Daoy (cell line): Measurements from ENCODE around the gene FLT3LG. TPM values are rescaled to one million over a fixed set of nuclear protein-coding genes. Genes with fewer than 3 reads are reported as not detected.

Source experiments
- DNase-seq: peaks from one replicate; pipeline ENCODE4 v3.0.0-alpha.2; 2015; ENCODE audit warnings: low read depth
- total RNA-seq: library from RNA; depleted of rRNA; stranded (reverse); fragments of >200 nt; shearing (Covaris generic); gene quantifications from 2 replicates; pipeline ENCODE4 v1.2.3, GENCODE V29; 2014; rRNA removed

Gene FLT3LG
- total RNA-seq, 1 experiment from 2014 or later = 1.5 TPM

DNA sequence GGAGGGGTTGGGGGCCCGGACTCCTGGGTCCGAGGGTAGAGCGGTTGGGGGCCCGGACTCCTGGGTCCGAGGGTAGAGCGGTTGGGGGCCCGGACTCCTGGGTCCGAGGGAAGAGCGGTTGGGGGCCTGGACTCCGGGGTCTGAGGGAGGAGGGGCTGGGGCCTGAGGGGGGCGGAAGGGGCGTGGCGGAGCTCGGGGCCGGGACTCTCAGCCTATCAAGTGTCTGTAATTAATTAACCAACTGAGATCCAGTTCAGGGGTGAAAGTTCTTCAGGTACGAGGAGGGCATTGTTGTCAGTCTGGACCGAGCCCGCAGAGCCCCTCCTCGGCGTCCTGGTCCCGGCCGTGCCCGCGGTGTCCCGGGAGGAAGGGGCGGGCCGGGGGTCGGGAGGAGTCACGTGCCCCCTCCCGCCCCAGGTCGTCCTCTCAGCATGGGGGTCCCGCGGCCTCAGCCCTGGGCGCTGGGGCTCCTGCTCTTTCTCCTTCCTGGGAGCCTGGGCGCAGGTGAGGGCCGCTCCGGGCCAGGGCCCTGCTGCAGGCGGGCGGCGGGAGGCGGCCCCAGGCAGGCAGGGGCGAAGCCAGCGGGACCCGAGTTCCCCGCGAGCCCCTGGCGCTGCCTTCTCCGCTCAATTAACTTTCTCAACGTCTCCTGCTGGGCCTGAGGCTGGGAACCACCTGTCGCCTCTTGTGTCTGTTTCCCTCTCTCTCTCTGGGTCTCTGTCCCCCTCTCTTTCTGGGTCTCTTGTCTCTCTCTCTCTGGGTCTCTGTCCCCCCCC lies 39.1 kb downstream of the FLT3LG start:
- DNase-seq = peak; percentile 51

DNA sequence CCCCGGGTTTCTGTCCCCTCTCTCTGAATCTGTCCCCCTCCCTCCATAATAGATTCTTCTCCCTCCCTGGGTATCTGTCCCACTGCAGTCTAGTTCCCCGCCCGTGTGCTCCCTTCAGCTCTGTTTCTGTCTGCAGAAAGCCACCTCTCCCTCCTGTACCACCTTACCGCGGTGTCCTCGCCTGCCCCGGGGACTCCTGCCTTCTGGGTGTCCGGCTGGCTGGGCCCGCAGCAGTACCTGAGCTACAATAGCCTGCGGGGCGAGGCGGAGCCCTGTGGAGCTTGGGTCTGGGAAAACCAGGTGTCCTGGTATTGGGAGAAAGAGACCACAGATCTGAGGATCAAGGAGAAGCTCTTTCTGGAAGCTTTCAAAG lies 39.7 kb downstream of the FLT3LG start:
- no peak for DNase-seq

DNA sequence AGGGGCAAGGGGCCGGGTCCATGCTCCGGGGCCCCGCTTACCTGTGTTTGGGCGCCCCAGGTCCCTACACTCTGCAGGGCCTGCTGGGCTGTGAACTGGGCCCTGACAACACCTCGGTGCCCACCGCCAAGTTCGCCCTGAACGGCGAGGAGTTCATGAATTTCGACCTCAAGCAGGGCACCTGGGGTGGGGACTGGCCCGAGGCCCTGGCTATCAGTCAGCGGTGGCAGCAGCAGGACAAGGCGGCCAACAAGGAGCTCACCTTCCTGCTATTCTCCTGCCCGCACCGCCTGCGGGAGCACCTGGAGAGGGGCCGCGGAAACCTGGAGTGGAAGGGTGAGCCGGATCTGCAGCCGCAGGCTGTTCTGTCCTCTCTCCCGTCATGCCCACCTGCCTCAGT lies 40.1 kb downstream of the FLT3LG start:
- no peak for DNase-seq

DNA sequence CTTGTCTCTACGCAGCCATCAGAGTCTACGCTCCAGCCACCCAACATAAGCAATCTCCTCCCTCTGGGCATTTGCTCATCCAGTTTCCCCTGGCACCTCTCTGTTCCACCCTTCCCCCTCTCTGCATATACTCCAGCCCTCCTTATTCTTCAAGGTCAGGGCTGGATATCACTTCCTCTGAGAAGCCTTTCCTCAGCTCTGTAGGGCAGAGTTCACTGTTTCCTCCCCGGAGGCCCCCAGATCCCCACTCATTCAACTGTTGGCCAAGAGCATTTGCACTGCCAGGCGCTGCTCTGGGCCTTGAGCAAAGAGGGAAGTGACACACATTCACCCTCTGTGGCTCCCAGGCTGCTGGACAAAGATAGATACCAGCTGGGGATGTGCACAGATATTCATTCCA lies 41.8 kb downstream of the FLT3LG start:
- DNase-seq = no peak

DNA sequence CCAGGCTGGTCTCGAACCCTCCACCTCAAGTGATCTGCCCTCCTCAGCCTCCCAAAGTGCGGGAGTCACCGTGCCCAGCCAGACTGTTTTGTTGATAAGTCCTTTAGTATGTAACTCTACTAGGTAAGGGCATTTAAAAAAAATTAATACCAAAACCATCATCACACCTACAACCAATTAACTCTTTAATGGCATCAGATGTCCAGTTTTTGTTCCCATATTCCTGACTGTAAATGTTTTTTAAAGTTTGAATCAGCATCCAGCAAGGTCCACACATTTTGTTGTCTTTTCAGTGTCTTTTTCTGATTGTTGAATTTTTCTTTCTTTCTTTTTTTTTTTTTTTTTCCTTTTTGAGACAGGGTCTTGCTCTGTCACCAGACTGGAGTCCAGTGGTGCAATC lies 44.0 kb downstream of the FLT3LG start:
- no peak for DNase-seq

GRCh38 chr19:49520705-49521319 lies 46.8 kb downstream of the FLT3LG start:
- DNase-seq = no peak

DNA sequence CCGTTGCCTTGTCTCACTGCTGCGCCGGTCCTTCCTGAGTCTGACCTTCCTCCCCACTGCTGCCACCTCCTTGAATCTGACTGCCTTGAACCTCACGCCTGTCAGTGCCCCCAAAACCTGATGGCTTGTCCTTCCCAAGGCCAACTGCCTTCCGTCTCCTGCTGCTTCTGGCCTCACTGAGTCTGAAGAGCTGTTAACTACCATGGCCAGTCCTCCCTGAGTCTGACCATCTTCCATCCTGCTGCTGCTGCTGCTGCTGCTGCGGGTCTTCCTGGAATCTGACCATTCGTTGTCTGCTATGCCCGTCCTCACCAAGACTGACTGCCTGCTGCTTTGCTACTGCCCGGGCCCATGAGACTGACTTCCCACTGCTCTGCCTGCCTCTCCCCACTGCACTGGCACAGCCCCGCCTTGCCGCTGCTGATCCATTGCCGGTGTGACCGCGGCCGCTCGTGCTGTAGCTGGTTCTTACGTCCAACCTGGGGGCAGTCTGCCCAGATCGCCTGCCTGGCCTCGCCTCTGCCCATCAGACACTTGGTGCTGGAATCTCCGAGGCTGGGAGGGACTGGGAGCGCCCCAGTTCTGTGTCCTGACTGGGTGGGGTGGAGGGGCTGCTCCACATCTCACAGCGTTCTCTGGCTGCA lies 50.9 kb downstream of the FLT3LG start:
- no peak for DNase-seq

DNA sequence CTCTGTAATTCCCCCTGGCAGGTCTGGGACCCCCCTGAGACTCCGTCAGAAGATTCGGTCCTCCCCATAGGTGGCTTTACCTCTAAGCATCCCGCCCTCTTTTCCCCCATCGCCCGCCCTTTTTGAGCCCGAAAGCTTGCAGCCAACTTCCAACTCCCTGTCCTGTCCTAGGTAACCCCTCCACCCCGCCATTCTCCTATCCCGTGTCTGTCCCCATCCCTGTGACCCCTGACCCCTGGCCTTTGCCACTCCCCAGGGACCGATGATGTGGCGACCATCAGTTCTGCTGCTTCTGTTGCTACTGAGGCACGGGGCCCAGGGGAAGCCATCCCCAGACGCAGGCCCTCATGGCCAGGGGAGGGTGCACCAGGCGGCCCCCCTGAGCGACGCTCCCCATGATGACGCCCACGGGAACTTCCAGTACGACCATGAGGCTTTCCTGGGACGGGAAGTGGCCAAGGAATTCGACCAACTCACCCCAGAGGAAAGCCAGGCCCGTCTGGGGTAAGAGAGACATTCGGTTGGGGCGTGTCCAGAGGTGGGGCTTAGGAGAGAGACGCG lies 54.3 kb downstream of the FLT3LG start:
- peak; percentile 83 for DNase-seq

GRCh38 chr19:49530708-49531107 lies 56.7 kb downstream of the FLT3LG start:
- DNase-seq = no peak

- DNase-seq = no peak
Observed at GRCh38 chr19:49533551-49534488, 59.8 kb downstream of the FLT3LG start.

- no peak for DNase-seq
Observed at GRCh38 chr19:49534632-49535385, 60.8 kb downstream of the FLT3LG start.

Other genes starting within 250 kb of the FLT3LG start
- gene SLC6A16, start 149.0 kb upstream of the FLT3LG start, total RNA-seq = not detected in 2 replicates
- gene CD37, start 138.8 kb upstream of the FLT3LG start, total RNA-seq = not detected in 2 replicates
- 29.0 and 31.0 TPM in 2 replicates for gene TEAD2, start 111.8 kb upstream of the FLT3LG start, total RNA-seq
- gene DKKL1, start 110.3 kb upstream of the FLT3LG start, total RNA-seq = 0.17 TPM in 1 of 2 replicates, not detected in the other
- not detected in 2 replicates for gene KASH5, start 86.0 kb upstream of the FLT3LG start, total RNA-seq
- gene PTH2, start 50.8 kb upstream of the FLT3LG start, total RNA-seq = not detected in 2 replicates
- not detected in 2 replicates for gene GFY, start 48.8 kb upstream of the FLT3LG start, total RNA-seq
- gene SLC17A7, start 32.7 kb upstream of the FLT3LG start, total RNA-seq = not detected in 2 replicates
- gene PIH1D1, start 22.4 kb upstream of the FLT3LG start, total RNA-seq = 146 and 200 TPM in 2 replicates
- gene ALDH16A1, start 21.0 kb upstream of the FLT3LG start, total RNA-seq = 50.5 and 86.2 TPM in 2 replicates
- 2,661 and 3,645 TPM in 2 replicates for gene RPL13A, start 13.4 kb downstream of the FLT3LG start, total RNA-seq
- gene RPS11, start 22.2 kb downstream of the FLT3LG start, total RNA-seq = 3,589 and 4,520 TPM in 2 replicates
- gene FCGRT, start 38.4 kb downstream of the FLT3LG start, total RNA-seq = 3.5 and 3.7 TPM in 2 replicates
- gene RCN3, start 53.8 kb downstream of the FLT3LG start, total RNA-seq = 178 and 202 TPM in 2 replicates
- 182 and 246 TPM in 2 replicates for gene NOSIP, start 106.3 kb downstream of the FLT3LG start, total RNA-seq
- gene PRRG2, start 107.1 kb downstream of the FLT3LG start, total RNA-seq = 0.30 and 5.8 TPM in 2 replicates
- gene PRR12, start 117.0 kb downstream of the FLT3LG start, total RNA-seq = 1.7 and 2.5 TPM in 2 replicates
- gene RRAS, start 165.9 kb downstream of the FLT3LG start, total RNA-seq = 11.0 and 12.7 TPM in 2 replicates
- 32.5 and 32.8 TPM in 2 replicates for gene SCAF1, start 168.0 kb downstream of the FLT3LG start, total RNA-seq
- gene IRF3, start 191.6 kb downstream of the FLT3LG start, total RNA-seq = 88.0 and 110 TPM in 2 replicates
- gene BCL2L12, start 191.7 kb downstream of the FLT3LG start, total RNA-seq = 15.5 and 18.1 TPM in 2 replicates
- gene PRMT1, start 203.1 kb downstream of the FLT3LG start, total RNA-seq = 338 and 386 TPM in 2 replicates
- gene ADM5, start 215.4 kb downstream of the FLT3LG start, total RNA-seq = 0.27 and 0.40 TPM in 2 replicates
- 5.0 and 8.3 TPM in 2 replicates for gene CPT1C, start 216.9 kb downstream of the FLT3LG start, total RNA-seq